ENCODE data around the gene SYT17. TPM values are rescaled to one million over a fixed set of nuclear protein-coding genes. Genes with fewer than 3 reads are reported as not detected.

SYT17 gene
- total RNA-seq, 2 experiments from 2014 or later = 6.2 to 10.3 TPM

- no peak overlapping the region for H3K4me3 ChIP-seq (ENCODE audit: low read depth, low read length, poor library complexity, severe bottlenecking)
- intact Hi-C loops (cut with micrococcal nuclease; ENCODE audit: unreplicated experiment) = no loop called here
- H3K9me2 ChIP-seq (ENCODE audit: insufficient read depth, low read length) = no peaks in the 10 kb centered on the region
- ChIA-PET POLR2A (no interaction called here), CTCF (ENCODE audit: unreplicated experiment) (no interaction called here)
- no peak overlapping the region for H2AFZ ChIP-seq (ENCODE audit: low read length)
- BruUV-seq (replicated peaks) = no TSS peak
- no peaks in the 10 kb centered on the region for H3K79me2 ChIP-seq (ENCODE audit: insufficient read depth, low read depth, low read length)
- H3K9me3 ChIP-seq (ENCODE audit: low read length) = no peaks in the 10 kb centered on the region
- TF ChIP-seq CTCF (conservative IDR thresholded peaks at IDR 0.05; ENCODE audit: low read length) (no peak), EZH2phosphoT487 (IDR thresholded peaks at IDR 0.05; ENCODE audit: borderline replicate concordance, low read depth, low read length) (no peak)
- no peaks in the 10 kb centered on the region for H3K4me1 ChIP-seq (ENCODE audit: insufficient read depth, low read length, poor library complexity, severe bottlenecking)
- no peaks in the 10 kb centered on the region for H3K36me3 ChIP-seq (ENCODE audit: insufficient read depth, low read length)
- H3K27ac ChIP-seq (ENCODE audit: low read depth, low read length, poor library complexity, severe bottlenecking) = no peak overlapping the region
- no peaks in the 10 kb centered on the region for H4K20me1 ChIP-seq (ENCODE audit: insufficient read depth, low read length)
- DNase-seq (ENCODE audit: low spot score) = no peak
- no peak overlapping the region for H3K4me2 ChIP-seq (ENCODE audit: low read length)
Observed at GRCh38 chr16:19173649-19174383, 5.8 kb downstream of the SYT17 start.

- TF ChIP-seq EZH2phosphoT487 (IDR thresholded peaks at IDR 0.05; ENCODE audit: borderline replicate concordance, low read depth, low read length) (no peak), CTCF (conservative IDR thresholded peaks at IDR 0.05; ENCODE audit: low read length) (no peak)
- DNase-seq (ENCODE audit: low spot score) = no peak
- Histone ChIP-seq H3K9me2 (ENCODE audit: insufficient read depth, low read length) (no peaks in the 10 kb centered on the region), H3K36me3 (ENCODE audit: insufficient read depth, low read length) (no peaks in the 10 kb centered on the region), H3K79me2 (ENCODE audit: insufficient read depth, low read depth, low read length) (no peaks in the 10 kb centered on the region), H3K27ac (ENCODE audit: low read depth, low read length, poor library complexity, severe bottlenecking) (no peak overlapping the region), H2AFZ (ENCODE audit: low read length) (no peak overlapping the region), H3K9me3 (ENCODE audit: low read length) (no peaks in the 10 kb centered on the region), H4K20me1 (ENCODE audit: insufficient read depth, low read length) (no peaks in the 10 kb centered on the region), H3K4me3 (ENCODE audit: low read depth, low read length, poor library complexity, severe bottlenecking) (no peak overlapping the region), H3K4me1 (ENCODE audit: insufficient read depth, low read length, poor library complexity, severe bottlenecking) (no peaks in the 10 kb centered on the region), H3K4me2 (ENCODE audit: low read length) (no peak overlapping the region)
- POLR2A ChIA-PET = no interaction called here
- BruUV-seq (replicated peaks) = no TSS peak
- intact Hi-C loops (cut with micrococcal nuclease; ENCODE audit: unreplicated experiment) = no loop called here
- CTCF ChIA-PET (ENCODE audit: unreplicated experiment) = no interaction called here
Observed at GRCh38 chr16:19174478-19174877, 6.4 kb downstream of the SYT17 start.

DNA sequence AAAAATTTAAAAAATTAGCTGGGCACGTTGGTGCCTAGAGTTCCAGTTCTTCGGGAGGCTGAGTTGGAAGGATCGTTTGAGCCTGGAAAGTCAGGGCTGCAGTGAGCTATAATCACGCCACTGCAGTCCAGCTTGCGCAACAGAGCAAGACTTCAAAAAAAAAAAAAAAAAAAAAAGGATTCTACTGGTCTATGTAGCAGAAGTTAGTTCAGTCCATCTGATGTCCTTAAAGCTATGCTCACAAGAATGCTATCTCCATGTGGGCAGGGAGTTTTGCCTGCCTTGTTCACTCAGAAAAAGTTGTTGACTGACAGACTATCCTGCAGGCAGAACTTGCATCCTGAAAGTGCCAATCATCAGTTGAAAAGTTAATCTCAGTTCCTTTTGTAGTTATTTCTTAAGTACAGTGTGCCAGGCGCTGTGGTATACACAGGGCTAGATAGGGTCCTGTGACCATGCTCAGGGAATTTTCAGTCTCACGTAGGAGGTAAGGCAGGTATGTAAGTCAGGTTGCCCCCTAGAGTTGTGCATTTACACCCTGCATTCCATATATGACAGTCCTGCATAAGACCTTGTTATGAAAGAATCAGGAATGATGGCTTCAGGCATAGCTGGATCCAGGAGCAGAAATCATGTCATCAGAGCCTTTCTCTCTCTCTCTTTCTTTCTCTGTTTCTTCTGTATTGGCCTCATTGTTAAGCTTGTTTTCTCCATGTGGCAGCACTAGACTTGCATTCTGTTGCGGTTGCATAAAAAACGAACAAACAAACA is 7.6 kb downstream of the SYT17 start:
- no peaks in the 10 kb centered on the region for H3K36me3 ChIP-seq (ENCODE audit: insufficient read depth, low read length)
- CTCF ChIA-PET (ENCODE audit: unreplicated experiment) = no interaction called here
- POLR2A ChIA-PET = no interaction called here
- H2AFZ ChIP-seq (ENCODE audit: low read length) = no peak overlapping the region
- H4K20me1 ChIP-seq (ENCODE audit: insufficient read depth, low read length) = no peaks in the 10 kb centered on the region
- H3K4me2 ChIP-seq (ENCODE audit: low read length) = no peak overlapping the region
- no peaks in the 10 kb centered on the region for H3K9me3 ChIP-seq (ENCODE audit: low read length)
- intact Hi-C loops (cut with micrococcal nuclease; ENCODE audit: unreplicated experiment) = no loop called here
- no TSS peak for BruUV-seq (replicated peaks)
- H3K4me1 ChIP-seq (ENCODE audit: insufficient read depth, low read length, poor library complexity, severe bottlenecking) = no peaks in the 10 kb centered on the region
- no peak for DNase-seq (ENCODE audit: low spot score)
- TF ChIP-seq CTCF (conservative IDR thresholded peaks at IDR 0.05; ENCODE audit: low read length) (no peak), EZH2phosphoT487 (IDR thresholded peaks at IDR 0.05; ENCODE audit: borderline replicate concordance, low read depth, low read length) (no peak)
- H3K9me2 ChIP-seq (ENCODE audit: insufficient read depth, low read length) = no peaks in the 10 kb centered on the region
- no peak overlapping the region for H3K27ac ChIP-seq (ENCODE audit: low read depth, low read length, poor library complexity, severe bottlenecking)
- no peak overlapping the region for H3K4me3 ChIP-seq (ENCODE audit: low read depth, low read length, poor library complexity, severe bottlenecking)
- no peaks in the 10 kb centered on the region for H3K79me2 ChIP-seq (ENCODE audit: insufficient read depth, low read depth, low read length)
